Diencephalon (tissue), 1 donor: ENCODE measurements around the gene OR7G2. TPM values are rescaled to one million over a fixed set of nuclear protein-coding genes. Genes with fewer than 3 reads are reported as not detected.

Experiments used
- small RNA-seq: library from RNA; depleted of rRNA; stranded (forward); fragments of <200 nt; gene quantifications from one replicate; pipeline ENCODE3, GENCODE V24; 2014
- total RNA-seq: library from RNA; depleted of rRNA; stranded (reverse); fragments of >200 nt; gene quantifications from one replicate; pipeline ENCODE4 v1.2.3, GENCODE V29; 2014

OR7G2 gene
- 0.23 TPM for total RNA-seq

GRCh38 chr19:9107375-9107774 lies at the start of gene OR7G2:
TSS of gene OR7G2 (minus strand) at chr19:9107475. CDS start at chr19:9103243, 4,232 bp downstream.

GRCh38 chr19:9140159-9140874 lies 33.0 kb upstream of the OR7G2 start, which contains the start of gene ZNF317:
TSS of gene ZNF317 (plus strand) at chr19:9140397. CDS start at chr19:9156017, 15,620 bp downstream.

GRCh38 chr19:9126900-9127405 lies 19.7 kb upstream of the OR7G2 start, which contains the start of gene OR7G3:
TSS of gene OR7G3 (minus strand) at chr19:9126950. CDS start at chr19:9126950, 0 bp downstream.

GRCh38 chr19:9115307-9115813 lies 8.1 kb upstream of the OR7G2 start, which contains the start of gene OR7G1:
TSS of gene OR7G1 (minus strand) at chr19:9115763. CDS start at chr19:9115763, 0 bp downstream.

GRCh38 chr19:9086761-9087160 lies 20.5 kb downstream of the OR7G2 start, which contains the start of gene OR1M1:
TSS of gene OR1M1 (plus strand) at chr19:9087061. CDS start at chr19:9093245, 6,184 bp downstream.

Small RNA genes within 50 kb of the gene (small RNA-seq; reads per million reads assigned to genes)
- not detected for gene OR1M4P

Other genes with a start within 250 kb of the OR7G2 start
- gene MUC16, start 97.1 kb downstream of the OR7G2 start, total RNA-seq: not detected
- not detected for gene OR1M1, start 20.4 kb downstream of the OR7G2 start, total RNA-seq
- not detected for gene OR7G1, start 8.3 kb upstream of the OR7G2 start, total RNA-seq
- gene OR7G3, start 19.5 kb upstream of the OR7G2 start, total RNA-seq: not detected
- gene ZNF317, start 32.9 kb upstream of the OR7G2 start, total RNA-seq: 23.8 TPM
- gene OR7D2, start 71.5 kb upstream of the OR7G2 start, total RNA-seq: not detected
- gene OR7D4, start 112.1 kb upstream of the OR7G2 start, total RNA-seq: not detected
- not detected for gene OR7E24, start 143.5 kb upstream of the OR7G2 start, total RNA-seq
- 19.1 TPM for gene ZNF699, start 202.4 kb upstream of the OR7G2 start, total RNA-seq
- gene ZNF559, start 216.7 kb upstream of the OR7G2 start, total RNA-seq: 37.8 TPM